ENCODE measurements around the gene RNF168. TPM values are rescaled to one million over a fixed set of nuclear protein-coding genes. Genes with fewer than 3 reads are reported as not detected.

RNF168 gene
- total RNA-seq, 4 donors from 2014 or later: 14.7 to 21.3 (median 17.9) TPM

- no peaks in the 10 kb centered on the region for H3K36me3 ChIP-seq
- H3K4me1 ChIP-seq: no peaks in the 10 kb centered on the region
- no peaks in the 10 kb centered on the region for H3K27me3 ChIP-seq
- H3K27ac ChIP-seq: no peak overlapping the region
- WGBS, 2 donors: 54% methylated on average over 2 of the region's 2 CpGs
- no peaks in the 10 kb centered on the region for H3K9me3 ChIP-seq
- no peak for TF ChIP-seq POLR2A (IDR thresholded peaks at IDR 0.05)
- TF ChIP-seq CTCF (IDR thresholded peaks at IDR 0.05): no peak
- intact Hi-C loops (cut with DNase I): no loop called here
- no peak overlapping the region for H3K4me3 ChIP-seq (replicated peaks in 1 of 3)
- DNase-seq: no peak
These were observed 59.1 kb downstream of the RNF168 start for GRCh38 chr3:196444500-196444894.

- Histone ChIP-seq H3K27ac (no peak overlapping the region), H3K4me3 (replicated peaks in 1 of 3) (no peak overlapping the region), H3K4me1 (no peaks in the 10 kb centered on the region), H3K9me3 (no peaks in the 10 kb centered on the region), H3K27me3 (no peaks in the 10 kb centered on the region), H3K36me3 (no peaks in the 10 kb centered on the region)
- intact Hi-C loops (cut with DNase I): no loop called here
- WGBS, 2 donors: 68 to 70% methylated on average over 3 of the region's 3 CpGs
- TF ChIP-seq CTCF (IDR thresholded peaks at IDR 0.05) (no peak), POLR2A (IDR thresholded peaks at IDR 0.05) (no peak)
- DNase-seq: no peak
These were observed 62.9 kb downstream of the RNF168 start for GRCh38 chr3:196440696-196441095.

GRCh38 chr3:196440041-196440537 is 63.5 kb downstream of the RNF168 start:
- H3K4me1 ChIP-seq: no peaks in the 10 kb centered on the region
- WGBS, 2 donors: 67 to 83% methylated on average over 6 of the region's 6 CpGs
- no peak for DNase-seq
- no peak for TF ChIP-seq CTCF (IDR thresholded peaks at IDR 0.05)
- no peak for TF ChIP-seq POLR2A (IDR thresholded peaks at IDR 0.05)
- H3K4me3 ChIP-seq (replicated peaks in 1 of 3): no peak overlapping the region
- H3K9me3 ChIP-seq: no peaks in the 10 kb centered on the region
- H3K27me3 ChIP-seq: no peaks in the 10 kb centered on the region
- no peak overlapping the region for H3K27ac ChIP-seq
- intact Hi-C loops (cut with DNase I): no loop called here
- no peaks in the 10 kb centered on the region for H3K36me3 ChIP-seq

GRCh38 chr3:196432137-196432879 is 71.3 kb downstream of the RNF168 start, which contains the start of gene UBXN7:
Gene UBXN7, minus strand, starts transcription at chr3:196432427. Its CDS starts 28 bp downstream, at chr3:196432399.
- peaks cover 8 to 15% of the 10 kb centered on the region in 2 donors for H3K4me1 ChIP-seq
- 1% methylated on average over 18 to 60 of the region's 67 CpGs for WGBS, 2 donors
- intact Hi-C loops (cut with DNase I): no loop called here
- H3K27ac ChIP-seq: peak within 1 kb of the TSS; percentile 93 to 95 (median 95)
- H3K4me3 ChIP-seq (replicated peaks in 1 of 3): peak within 1 kb of the TSS; percentile 87 to 97 (median 88)
- no peaks in the 10 kb centered on the region for H3K36me3 ChIP-seq
- no peaks in the 10 kb centered on the region for H3K9me3 ChIP-seq
- TF ChIP-seq POLR2A (IDR thresholded peaks at IDR 0.05) (peak in 1 of 2 donors; percentile 85), CTCF (IDR thresholded peaks at IDR 0.05) (no peak)
- DNase-seq: peak; percentile 91 to 94
- no peaks in the 10 kb centered on the region for H3K27me3 ChIP-seq
